Measurements from ENCODE around the gene MDH1.

Gene MDH1

DNA sequence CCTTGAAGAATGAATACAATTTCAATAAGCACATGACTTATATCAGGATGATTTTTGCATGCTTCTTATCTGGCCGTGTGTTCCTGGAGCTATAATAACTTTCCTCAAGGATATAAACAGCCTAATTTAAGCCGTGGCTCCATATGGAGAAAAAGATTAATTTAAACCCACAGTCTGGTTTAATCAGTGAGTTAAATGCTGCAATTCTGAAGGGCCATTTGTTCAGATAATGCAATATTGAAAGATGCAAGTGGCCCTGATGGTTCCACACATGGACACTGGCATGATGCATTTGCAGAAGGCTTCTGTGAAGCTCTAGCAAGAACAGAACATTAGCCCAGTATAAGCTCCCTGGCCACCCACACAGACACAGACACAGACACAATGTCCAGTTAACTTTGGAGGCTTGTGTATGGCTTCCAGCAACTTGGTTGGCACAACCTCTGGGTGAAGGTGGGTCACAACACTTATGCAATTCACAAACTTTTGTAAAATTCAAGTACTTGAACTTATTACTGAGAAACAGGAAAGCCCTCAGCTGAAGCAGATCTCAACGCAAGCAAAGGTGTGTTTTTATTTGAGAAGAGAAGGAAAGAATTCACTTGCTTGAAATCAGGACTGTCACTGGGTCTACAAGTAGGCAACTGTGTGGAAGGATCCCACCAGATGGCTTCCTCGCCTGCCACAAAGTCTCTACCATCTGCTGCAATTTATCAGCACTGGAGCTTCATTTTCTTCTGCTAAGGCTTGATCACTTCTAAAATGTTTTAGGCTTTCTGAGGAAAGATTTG is 63.3 kb downstream of the MDH1 start:
- Histone ChIP-seq H3K9me3 (no peaks in the 10 kb centered on the region), H3K4me1 (no peaks in the 10 kb centered on the region), H3K4me3 (ENCODE audit: low read depth, low read length) (no peak overlapping the region), H3K36me3 (no peaks in the 10 kb centered on the region), H3K27me3 (no peaks in the 10 kb centered on the region)
- TF ChIP-seq CTCF (IDR thresholded peaks at IDR 0.05; ENCODE audit: low read depth, low read length): no peak
- no peak for DNase-seq

DNA sequence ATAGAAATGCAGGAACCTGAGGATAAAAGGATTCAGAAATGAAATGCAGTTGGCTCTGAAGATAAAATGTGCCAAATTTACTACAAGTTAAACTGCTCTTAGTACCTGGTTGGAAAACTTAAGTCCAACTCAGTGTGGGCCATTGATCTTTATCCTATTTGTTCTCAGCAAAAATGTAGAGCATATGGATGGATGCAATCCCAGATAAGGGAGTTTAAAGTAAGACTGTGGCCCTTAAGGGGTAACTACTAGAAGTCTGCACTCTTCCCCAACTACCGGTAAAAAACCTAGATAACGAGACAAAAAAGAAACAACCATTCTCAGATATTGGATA is 63.9 kb downstream of the MDH1 start:
- no peaks in the 10 kb centered on the region for H3K27me3 ChIP-seq
- no peak overlapping the region for H3K4me3 ChIP-seq (ENCODE audit: low read depth, low read length)
- TF ChIP-seq CTCF (IDR thresholded peaks at IDR 0.05; ENCODE audit: low read depth, low read length): no peak

GRCh38 chr2:63654959-63655358 is 66.2 kb downstream of the MDH1 start:
- TF ChIP-seq CTCF (IDR thresholded peaks at IDR 0.05; ENCODE audit: low read depth, low read length): no peak
- Histone ChIP-seq H3K27me3 (no peaks in the 10 kb centered on the region), H3K4me1 (no peaks in the 10 kb centered on the region), H3K4me3 (ENCODE audit: low read depth, low read length) (no peak overlapping the region), H3K36me3 (no peaks in the 10 kb centered on the region), H3K9me3 (no peaks in the 10 kb centered on the region)
- DNase-seq: no peak

More for the DNA sequence above, 63.9 kb downstream of the MDH1 start:
- no peak for DNase-seq
- Histone ChIP-seq H3K9me3 (no peaks in the 10 kb centered on the region), H3K36me3 (no peaks in the 10 kb centered on the region), H3K4me1 (no peaks in the 10 kb centered on the region)
